HepG2 (cell line): ENCODE results near the gene AFG1L.

ENCODE experiments used
- AGO1 ChIP-seq: fragments of 200-400 bp; formaldehyde crosslinking; IDR thresholded peaks from 2 replicates; pipeline ENCODE4 v1.6.1; 2017; ENCODE audit warnings: mild to moderate bottlenecking, low read depth, low read length, moderate library complexity; ENCODE audit not compliant: poor library complexity, severe bottlenecking
- ATF3 ChIP-seq: sonication (generic); formaldehyde crosslinking; IDR thresholded peaks from 2 replicates; pipeline ENCODE4 v1.4.0; 2020; ENCODE audit warnings: missing genetic modification reagents
- CBFB ChIP-seq: sonication (generic); formaldehyde crosslinking; IDR thresholded peaks from 2 replicates; pipeline ENCODE4 v1.4.0; 2020; ENCODE audit warnings: missing genetic modification reagents
- CTCF ChIP-seq: sonication (generic); formaldehyde crosslinking; IDR thresholded peaks from 2 replicates; pipeline ENCODE4 v1.5.0; 2020; ENCODE audit warnings: mild to moderate bottlenecking, missing genetic modification reagents, moderate library complexity
- IRF2 ChIP-seq: IDR thresholded peaks from 2 replicates; pipeline ENCODE4 v1.6.1; 2018; ENCODE audit warnings: missing genetic modification reagents, missing compliant biosample characterization
- JUNB ChIP-seq: sonication (generic); formaldehyde crosslinking; IDR thresholded peaks from 2 replicates; pipeline ENCODE4 v1.8.0; 2022; ENCODE audit warnings: missing genetic modification reagents, mild to moderate bottlenecking, borderline replicate concordance
- MAFK ChIP-seq, 2 experiments: IDR thresholded peaks in 1 of 2; conservative IDR thresholded peaks in 1 of 2; 2 replicates each; pipeline ENCODE4 v1.6.1; 2011; ENCODE audit warnings: improper control_type of control experiment in 2 of 2, low read length in 2 of 2
- POLR2AphosphoS5 ChIP-seq: IDR thresholded peaks from 2 replicates; pipeline ENCODE4 v1.6.1; 2012; ENCODE audit warnings: low read depth, low read length
- TAF1 ChIP-seq: sonication (generic); formaldehyde crosslinking; IDR thresholded peaks from 2 replicates; pipeline ENCODE4 v1.4.0; 2020; ENCODE audit warnings: missing genetic modification reagents
- TMF1 ChIP-seq: sonication (generic); formaldehyde crosslinking; IDR thresholded peaks from 2 replicates; pipeline ENCODE4 v1.8.1; 2022; ENCODE audit warnings: low read depth, missing genetic modification reagents
- ZNF34 ChIP-seq: sonication (generic); formaldehyde crosslinking; IDR thresholded peaks from 2 replicates; pipeline ENCODE4 v1.4.0; 2020; ENCODE audit warnings: mild to moderate bottlenecking, missing genetic modification reagents, borderline replicate concordance

DNA sequence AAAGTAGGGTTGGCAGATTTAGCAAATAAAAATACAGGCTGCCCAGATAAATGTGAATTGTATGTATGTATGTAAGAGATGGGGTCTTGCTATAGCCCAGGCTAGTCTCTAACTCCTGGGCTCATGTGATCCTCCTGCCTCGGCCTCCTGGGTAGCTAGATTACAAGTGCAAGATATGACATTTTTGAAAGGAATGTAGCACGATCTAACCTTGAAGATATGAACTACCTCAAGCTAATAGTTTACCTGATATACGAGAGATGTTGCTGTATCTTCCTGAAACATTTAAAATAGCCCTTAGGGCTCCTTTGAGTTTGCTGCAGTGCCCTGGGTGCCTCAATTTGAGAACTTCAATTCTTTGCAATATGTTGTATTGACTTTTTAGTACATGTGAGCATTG is 42.1 kb downstream of the AFG1L start:
- TF ChIP-seq IRF2 = no peak
- no peak for TF ChIP-seq CBFB (CRISPR knock-in tag)
- no peak for TF ChIP-seq AGO1
- no peak for TF ChIP-seq JUNB (CRISPR knock-in tag)
- TF ChIP-seq ATF3 (CRISPR knock-in tag) = no peak
- TF ChIP-seq ZNF34 (CRISPR knock-in tag) = no peak
- TF ChIP-seq MAFK (conservative IDR thresholded peaks at IDR 0.05 in 1 of 2, IDR thresholded peaks at IDR 0.05 in 1 of 2; ENCODE audit: low read length in 2 of 2) = no peak
- no peak for TF ChIP-seq TAF1 (CRISPR knock-in tag)
- TF ChIP-seq TMF1 (CRISPR knock-in tag) = no peak
- no peak for TF ChIP-seq CTCF
- TF ChIP-seq POLR2AphosphoS5 = no peak
